OCI-LY3 (cell line): ENCODE data around the gene UNC5B.

ENCODE experiments used
- CTCF ChIP-seq: fragments of 200-600, 300-600 bp; sonication (generic); IDR thresholded peaks from 2 replicates; pipeline ENCODE4 v1.5.1; 2014; ENCODE audit warnings: antibody characterized with exemption, low read length, low read depth
- EZH2phosphoT487 ChIP-seq: fragments of 200-600 bp; shearing (Covaris generic); IDR thresholded peaks from 2 replicates; pipeline ENCODE4 v1.6.1; 2018; ENCODE audit warnings: antibody characterized with exemption, mixed run types, low read depth

GRCh38 chr10:71216751-71217265 is 4.4 kb downstream of the UNC5B start:
- TF ChIP-seq CTCF = no peak
- TF ChIP-seq EZH2phosphoT487 = no peak
